Fibroblast of peridontal ligament (primary cell): ENCODE results near the gene CNNM3.

Experiments used
- DNase-seq: peaks from one replicate; pipeline ENCODE4 v3.0.0-alpha.2; 2010; ENCODE audit errors: extremely low read depth

Gene CNNM3

DNA sequence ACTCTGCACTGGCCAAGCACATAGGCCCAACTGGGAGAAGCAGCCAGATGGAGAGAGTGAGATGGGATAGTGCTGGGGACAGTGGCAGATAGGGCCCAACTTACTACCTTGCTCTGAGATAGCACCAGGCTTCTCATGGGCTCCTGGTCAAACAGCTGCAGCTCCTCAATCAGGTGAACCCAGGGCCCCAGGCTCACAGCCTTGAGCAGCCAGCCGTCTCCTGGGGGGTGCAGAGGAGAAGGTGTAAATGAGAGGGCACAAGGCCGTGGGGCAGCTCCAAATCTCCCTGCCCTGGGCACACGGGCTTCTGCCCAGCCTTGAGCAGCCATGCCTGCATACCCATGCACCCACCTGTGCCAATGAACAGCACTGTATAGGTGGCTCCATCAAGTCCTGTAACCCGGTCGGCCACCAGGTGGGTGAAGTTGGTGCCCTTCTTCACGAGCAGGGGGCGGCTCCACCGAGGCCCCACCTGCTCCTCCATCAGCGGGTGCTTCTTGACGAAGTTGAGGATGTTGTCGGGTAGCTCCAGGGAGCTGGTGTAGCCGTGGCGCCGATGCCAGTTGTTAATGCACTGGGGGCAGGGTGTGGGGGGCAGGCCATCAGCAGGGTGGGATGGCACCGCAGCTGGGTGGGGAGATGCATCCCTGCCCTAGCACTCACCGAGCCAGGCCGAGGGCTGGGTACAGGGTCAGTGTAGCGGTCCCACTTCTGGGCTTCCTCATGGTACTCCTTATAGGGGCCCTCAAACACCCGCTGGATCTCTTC, 47.7 kb downstream of the CNNM3 start:
- DNase-seq, result no peak

DNA sequence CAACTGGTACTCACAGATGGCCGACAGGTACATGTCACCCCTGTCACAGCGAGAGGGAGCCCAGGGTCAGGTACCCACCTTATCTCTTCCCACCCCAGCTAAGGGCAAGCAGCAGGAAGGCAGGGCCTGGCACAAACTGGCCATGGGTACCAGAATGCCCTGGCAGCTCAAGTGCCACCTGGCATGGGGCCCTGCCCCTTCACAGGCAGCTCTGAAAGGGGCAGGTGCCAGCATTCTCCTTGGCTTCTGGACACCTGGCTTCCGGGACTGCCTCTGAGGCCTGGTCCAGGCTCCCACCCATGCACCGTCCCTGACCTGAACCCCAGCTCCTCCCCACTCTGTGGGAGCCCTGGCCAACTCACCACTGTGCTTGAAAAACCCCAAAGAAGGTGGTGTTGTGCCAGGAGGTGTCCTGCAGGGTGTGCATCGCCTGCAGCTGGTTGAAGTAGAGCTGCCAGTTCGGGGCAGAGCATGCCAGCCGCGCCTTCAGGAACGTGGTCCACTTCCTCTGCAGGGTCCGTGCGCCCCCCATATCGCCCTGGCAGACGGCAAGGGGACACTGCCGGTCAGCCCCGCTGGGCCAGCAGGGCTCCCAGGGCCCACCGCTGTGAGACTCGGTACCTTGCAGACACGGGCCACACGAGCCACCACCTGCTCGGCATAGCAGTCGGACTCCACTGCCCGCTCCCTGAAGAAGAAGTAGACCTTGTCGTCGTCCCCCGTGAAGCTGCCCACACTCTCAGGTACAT, 48.4 kb downstream of the CNNM3 start:
- no peak for DNase-seq

DNA sequence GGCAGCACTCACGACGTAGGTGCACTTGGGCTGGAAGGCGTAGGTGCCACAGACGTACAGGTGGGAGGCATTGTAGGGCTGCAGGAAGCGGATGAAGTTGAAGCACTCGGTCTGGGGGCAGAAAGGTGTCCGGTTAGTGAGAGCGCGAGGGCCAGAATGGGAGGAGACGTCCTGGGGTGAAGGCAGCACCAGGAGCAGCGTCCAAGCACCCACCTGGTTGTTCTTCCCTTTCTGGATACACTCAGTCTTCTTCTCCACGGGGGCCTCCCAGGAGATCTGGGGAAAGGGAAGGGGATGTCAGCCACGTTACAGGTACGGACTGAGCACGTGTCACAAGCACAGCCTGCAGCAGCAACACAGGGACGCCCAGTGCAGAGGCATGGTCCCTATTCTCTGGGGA, 49.6 kb downstream of the CNNM3 start:
- no peak for DNase-seq

DNA sequence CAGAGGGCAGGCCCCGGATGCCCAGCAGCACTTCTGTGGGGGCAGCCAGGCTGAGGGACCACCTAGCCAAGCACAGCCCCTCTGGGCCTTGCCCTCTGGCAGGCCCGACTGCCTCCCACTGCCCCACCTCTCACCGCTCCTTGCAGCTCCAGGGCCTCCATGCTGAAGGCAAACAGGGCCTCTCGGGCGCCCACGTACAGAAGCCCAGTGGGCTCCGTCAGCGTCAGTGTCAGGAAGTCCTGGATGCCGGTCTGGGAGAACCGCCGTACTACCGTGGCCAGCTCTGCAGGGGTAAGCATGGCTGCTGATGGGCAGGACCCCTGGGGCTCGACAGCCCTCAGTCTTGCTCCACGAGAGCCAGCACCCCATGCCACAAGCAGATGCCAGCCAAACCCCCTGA, 50.1 kb downstream of the CNNM3 start:
- no peak for DNase-seq

DNA sequence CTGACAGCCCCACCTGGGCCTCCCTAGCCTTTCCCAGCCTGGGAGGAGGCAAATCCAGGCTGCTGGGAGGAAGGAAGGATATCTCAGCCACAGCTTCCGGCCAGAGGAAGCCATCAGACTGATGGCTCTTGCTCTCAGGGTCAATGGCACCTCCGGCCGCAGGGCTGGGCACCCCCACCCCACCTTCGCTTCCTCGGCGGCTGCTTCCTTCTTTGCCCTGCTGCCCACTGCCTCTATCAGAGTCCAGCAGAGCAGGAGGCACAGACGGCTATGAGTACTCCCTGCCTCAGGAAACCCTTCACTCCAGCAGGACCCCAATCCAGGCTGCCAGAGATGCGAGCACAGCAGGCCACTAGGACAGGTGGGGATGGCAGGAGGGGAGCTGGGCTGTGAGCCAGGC, 50.5 kb downstream of the CNNM3 start:
- DNase-seq, result no peak

DNA sequence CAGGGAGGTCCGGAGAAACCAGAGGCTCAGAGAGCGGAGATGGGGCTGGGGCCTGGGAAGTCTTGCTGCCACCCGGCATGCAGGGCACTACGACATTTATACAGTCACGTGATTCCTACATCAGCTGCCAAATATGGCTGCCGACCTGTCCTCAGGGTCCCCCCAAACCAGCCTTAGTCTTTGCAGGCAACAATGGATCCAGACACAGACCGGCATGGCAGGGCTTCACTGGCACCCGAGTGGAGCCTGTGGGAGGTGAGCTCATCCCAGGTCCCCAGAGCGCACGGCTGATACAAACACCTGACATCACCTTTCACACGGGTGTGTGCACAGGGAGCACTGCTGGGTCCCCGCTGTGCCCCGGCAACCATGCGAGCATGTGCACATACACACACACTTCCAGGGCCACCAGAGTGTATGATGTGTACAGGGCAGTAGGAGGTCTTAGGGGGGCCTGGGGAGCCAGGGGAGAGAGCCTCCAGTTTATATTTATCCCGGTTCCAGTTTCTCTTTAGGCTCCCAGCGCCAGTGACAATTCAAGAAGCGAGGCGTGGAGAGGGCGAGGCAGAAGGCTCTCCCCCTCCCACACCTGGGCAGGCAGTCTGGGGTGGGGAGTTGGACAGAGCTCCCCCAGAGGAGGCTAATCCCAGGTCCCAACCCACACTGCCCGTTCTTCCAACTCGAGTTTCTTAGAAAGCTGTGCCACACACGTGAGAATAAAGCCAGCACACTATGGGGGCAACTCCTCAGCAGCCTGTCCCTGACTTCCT, 51.1 kb downstream of the CNNM3 start:
- no peak for DNase-seq

DNA sequence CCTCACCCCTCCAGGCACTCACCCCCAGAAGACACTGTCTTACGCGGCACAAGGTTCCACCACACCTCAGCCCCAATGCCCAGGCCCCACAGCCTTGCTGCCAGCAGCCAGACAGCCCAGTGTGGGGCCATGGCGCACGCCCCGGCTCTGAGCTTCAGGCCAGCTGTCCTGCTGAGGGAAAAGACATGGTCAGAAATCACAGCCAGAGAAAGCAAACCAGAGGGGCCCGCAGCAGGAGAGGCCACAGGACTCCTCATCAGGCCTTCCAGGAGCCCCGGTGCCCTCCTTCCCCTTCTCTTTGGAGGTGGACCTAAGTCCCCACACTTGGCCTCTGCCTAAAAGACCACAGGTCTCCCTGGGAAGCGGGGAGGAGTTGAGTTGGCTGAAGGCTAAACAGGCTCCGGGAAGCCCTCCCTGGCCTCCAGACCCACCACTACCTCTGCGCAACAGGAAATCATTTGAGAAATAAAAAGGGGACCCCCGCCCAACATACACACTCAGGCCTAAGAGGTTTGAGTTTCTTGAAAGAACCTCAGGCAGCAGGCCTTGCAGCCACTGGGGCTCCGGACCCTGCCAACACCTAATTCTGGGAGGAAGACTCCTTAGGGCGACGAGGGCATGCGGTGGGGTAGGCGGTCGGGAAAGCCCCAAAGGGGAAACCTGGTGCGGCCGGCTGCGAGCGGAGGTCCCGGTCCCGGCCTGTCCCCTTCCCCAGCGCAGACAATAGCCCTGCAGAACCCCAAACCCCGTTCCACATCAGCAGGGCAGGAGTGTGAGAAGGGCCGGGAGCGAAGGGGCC, 51.9 kb downstream of the CNNM3 start:
- DNase-seq, result no peak

DNA sequence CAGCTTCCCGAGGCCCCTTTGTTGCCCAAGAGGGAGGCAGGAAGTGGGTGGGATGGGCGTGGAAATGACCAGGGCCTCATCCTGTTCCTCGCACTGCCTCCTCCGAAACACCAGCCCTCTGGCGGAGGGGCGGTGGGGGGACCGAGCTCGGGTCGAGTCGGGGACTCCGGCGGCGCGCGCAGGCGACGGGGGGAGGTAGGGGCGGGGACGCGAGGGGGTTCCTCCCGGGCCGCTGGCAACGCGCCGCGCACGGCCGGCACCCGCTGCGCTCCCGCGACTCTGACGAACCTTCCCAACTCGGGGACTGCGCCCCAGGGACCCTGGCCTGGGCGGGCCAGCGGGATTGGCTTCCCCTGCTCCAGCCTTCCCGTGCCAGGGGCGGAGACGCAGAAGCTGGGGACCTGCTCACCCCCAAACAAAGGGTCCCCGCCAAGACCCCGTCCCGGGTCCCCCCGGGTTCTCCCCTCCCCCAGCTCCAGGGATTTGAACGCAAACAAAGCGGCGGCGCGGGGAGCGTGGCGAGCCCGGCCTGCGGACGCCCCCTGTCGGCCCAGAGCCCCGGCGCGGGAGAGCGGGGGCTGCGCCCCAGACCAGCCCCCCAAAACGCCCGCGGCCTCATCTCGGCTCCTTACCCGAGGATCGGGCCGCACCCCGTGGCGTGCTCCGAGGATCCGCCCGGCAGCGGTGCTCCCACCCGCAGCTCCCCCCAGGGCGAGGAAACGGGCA, 52.6 kb downstream of the CNNM3 start:
- DNase-seq, result peak; percentile 86

DNA sequence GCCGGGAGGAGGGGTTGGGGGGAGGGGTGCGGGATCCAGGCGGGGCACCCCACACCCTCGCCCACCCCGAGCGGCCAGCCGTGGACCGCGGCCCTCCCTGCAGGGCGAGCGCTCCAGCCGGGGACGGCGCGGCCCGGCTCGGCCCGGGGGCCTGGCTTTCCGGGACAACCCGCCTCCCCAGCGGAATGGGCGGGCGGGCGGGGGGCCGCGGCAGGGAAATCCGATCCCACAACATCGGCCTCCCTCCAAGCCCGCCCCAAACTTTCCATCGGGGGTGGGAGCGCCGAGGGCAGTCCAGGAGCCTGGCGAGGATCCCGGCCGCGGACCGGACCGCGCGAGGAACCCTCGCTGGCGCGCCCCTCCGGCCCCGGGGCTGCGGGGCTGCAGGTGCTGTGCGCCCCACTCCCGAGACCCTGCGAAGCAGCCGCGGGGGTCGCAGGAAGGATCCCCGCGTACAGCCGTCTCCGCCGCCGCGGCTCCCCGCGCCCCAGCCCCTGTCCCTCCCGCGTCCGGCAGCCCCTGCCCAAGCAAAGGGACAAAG, 53.3 kb downstream of the CNNM3 start:
- DNase-seq, result peak; percentile 72

DNA sequence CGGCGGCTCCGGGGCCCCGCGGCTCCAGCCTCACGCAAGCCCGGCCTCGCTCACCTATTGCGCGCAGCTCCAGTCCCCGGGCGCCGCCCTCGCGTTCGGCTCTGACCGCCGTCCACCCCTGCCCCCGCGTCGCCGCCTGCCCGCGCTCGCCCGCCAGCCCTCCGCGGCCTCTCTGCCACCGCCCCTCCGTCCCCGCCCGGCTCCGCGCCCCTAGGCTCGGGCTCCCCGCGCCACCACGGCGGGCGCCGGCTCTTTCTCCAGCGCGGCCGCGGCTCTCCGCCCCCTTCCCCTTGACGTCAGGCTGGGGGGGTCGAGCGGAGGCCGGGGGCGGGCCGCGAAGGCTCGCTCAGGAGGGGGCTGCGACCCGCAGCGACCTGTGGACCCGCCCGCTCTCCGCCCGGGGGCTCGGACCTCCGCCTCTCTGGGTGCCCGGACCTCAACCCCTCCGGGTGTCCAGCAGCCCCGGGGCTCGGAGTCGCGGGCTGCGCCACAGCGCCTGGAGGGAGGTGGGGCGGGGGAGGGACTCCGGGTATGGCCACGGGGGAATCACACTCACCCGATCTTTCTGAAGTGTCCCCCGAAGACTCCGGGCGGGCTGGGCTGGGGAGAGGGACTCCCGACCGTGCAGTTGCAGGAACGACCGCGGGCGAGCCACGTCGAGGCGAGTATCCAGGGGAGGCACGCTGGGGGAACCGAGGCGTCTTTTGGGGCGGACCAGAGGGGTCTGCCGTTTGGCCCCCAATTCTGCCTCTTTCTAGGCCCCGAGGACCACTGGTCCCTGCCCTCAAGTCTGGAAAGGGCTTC, 54.0 kb downstream of the CNNM3 start, which contains the start of gene SEMA4C:
Gene SEMA4C (minus strand): TSS at position 259 of the 804 bp plus-strand sequence. CDS start 2,194 bp downstream, outside the sequence.
- no peak for DNase-seq

DNA sequence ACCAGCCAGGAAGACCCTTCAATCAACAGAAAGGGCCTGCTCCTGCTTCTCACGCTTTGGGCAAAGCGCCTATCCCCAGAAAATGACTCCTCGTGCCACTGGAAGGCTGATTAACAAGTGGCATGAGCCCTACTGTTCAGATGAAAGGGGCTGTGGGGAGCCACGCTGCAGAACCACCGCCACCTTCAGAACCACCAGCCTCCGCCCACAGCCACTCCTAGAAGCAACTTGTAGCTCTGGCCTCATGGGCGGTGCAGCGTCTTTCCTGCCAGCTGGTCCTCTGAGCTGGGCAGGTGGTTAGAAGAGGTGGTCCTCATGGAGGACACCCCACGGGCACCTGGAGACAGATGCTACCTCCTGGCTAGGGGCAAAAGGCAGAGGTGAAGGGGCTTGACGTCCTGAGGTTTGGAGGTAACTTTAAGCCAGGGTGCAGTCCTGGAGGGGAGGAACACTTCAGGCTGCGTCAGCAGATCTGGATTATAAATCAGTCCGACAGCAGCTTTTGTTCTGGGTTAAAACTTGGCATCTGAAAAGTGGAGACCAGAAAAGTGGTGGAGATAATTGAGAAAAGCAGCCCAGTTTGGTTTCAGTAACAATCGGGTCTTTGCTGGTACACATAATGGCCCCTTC, 54.7 kb downstream of the CNNM3 start:
- DNase-seq, result no peak

DNA sequence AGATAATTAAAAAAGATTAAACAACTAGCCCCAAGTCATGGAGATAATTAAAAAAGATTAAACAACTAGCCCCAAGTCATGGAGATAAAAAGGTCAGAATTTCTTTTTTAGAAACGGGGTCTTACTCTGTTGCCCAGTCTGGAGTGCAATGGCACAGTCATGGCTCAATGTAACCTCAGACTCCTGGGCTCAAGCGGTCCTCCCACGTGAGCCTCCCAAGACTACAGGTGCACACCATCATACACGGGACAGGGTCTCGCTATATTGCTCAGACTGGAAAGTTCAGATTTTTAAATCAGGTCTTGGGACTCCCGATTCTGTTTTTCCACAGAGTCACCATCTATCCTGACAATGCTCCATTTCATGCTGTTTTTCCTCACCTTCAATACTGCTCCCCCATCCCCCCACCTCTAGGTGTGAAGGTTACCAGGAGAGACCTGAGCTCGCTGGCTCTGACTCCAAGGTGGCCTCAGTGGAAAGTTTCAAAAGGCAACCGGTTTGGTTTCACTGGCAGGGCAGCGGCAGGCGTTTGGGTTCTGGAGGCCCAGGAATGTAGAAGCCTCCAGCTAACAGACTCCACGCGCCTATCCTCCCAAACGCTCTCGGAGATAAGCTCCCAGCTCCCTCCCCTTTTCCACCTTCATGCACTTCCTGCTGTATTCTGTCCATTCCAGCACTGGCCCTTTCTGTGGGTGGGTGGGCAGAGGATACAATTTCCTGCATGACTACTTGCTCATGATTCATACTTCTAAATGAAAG, 56.7 kb downstream of the CNNM3 start:
- DNase-seq, result no peak

DNA sequence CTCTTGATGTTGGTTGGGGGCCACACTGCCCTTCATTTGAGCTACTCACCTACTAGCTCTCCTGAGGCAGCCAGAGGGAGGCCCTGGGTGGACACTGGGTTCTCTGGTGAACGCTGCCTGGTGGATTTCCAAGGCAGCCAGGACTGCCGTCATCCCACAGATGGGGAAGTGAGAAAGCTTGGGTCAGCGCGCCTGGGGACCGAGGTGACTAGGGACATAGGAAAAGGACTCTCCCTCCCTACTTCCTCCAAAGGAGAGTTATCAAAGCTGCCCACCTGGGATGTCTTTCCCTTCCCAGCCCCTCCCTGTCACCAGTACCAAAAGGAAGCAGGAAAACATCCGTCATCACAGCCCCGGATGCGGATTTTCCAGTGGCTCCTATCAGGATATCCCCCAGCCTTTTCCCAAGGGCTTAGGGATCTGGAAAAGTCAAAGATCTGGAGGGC, 57.6 kb downstream of the CNNM3 start:
- DNase-seq, result no peak

DNA sequence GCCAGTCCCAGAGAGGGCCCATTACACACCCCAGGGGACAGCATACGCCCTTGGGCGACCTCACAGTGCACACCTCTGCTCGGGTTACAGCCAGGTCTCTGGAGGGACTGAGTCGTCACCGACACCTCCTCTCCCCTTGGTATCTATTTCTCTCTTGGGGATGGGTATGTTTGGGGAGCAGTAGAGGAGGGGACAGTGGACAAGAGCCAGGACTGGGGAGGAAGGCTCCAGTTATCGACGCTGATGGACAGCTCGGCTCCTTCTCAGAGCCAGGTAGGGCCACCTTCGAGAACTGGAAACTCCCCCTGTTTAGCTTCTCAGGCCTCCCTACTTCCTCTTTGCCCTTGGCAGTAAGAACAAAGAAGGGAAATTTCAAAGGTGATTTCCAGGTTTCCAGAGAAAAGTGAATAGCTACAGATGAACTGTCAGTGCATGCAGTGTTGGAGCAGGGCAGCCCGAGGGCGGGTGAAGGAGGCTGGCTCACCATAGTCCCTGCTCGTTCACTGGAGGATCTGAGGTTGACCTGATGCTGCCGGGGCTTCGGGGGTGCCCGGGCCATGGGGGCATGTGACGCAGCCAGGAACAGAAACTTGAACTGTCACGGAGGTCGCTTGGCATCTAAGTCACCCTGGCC, 58.2 kb downstream of the CNNM3 start:
- DNase-seq, result no peak

DNA sequence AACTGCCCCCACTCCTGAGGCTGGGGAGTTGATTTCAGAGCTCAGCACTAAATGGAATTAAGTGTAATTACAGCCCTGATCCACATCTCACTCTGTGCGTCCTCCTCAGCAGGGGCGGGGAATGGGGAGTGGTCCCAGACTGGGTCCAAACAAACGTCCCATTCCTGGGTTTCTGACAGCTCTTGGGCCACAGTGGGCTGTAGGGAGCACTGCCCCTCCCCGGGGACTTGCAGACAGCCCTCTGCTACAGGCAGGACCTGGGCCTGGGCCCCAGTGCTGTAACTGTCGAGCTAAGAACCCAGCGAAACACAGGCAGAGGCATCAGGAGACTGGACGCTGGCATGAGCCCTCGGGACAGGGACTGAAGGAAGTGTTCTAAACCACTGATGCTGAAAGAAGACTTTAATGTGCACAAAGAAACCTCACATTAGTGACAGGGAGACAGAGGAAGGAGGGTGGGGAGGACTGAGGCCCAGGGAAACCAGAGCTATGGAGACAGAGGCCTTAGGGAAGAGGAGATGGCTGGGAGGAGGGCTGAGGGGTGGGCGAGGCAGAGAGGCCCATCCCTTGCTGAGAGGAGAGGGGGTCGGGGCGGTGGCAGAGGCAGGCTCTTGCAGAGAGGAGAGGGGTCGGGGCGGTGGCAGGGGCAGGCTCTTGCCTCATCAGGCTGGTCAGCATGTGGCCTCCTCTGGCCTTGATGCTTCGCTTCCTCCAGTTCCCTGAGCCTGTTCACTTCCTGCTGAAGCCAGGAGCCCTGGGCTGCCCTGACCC, 59.6 kb downstream of the CNNM3 start:
- no peak for DNase-seq

DNA sequence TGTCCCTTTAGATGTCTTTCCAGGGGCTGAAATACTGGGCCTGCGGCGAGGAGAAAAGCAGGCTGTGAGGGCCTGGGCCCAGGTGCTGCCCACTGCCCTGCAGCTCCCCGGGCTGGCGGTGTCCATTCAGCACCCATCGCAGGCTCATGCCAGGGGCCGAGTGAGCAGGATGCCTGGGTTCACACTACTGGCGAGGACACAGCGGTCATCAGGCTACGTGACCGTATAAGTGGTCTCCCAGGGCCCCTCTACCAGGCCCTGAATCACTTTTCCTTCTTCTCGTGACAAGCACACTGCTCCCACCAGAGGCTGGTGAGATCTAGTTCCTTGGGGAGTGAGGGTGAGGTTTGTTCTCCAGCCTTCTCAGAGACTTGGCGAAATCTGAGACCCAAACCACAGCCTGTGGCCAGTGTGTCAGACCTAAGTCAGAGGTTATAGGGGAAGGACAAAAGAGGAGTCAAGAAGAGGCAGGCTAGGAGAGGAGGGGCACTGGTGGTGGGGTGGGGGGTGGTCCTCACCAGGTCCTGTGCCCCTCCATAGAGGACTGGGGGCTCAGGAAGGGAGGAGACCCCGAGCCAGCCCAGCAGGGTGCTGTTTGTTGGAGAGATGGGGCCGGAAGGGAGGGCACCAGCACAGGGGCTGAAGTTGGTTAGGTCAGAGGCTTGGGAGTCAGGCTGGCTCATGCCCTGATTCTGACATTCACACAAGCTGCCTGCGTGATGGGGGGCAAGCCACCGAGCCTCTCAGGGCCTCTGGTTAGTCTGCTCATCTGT, 60.4 kb downstream of the CNNM3 start:
- peak; percentile 85 for DNase-seq
